Loucy (cell line): ENCODE measurements around the gene PAX5.

ENCODE experiments used
- H2AFZ ChIP-seq: fragments of 200-600 bp; sonication (generic); 2 replicates; pipeline ENCODE4 v1.6.0; 2016; ENCODE audit warnings: antibody characterized with exemption, mild to moderate bottlenecking, low read length, moderate library complexity
- H3F3A ChIP-seq: fragments of 200-600 bp; 2 replicates; pipeline ENCODE4 v1.6.0; 2016; ENCODE audit warnings: antibody characterized with exemption, low read depth, mild to moderate bottlenecking
- H3K27me3 ChIP-seq: fragments of 200-600 bp; sonication (generic); 2 replicates; pipeline ENCODE4 v1.6.1; 2014; ENCODE audit warnings: low read length, mild to moderate bottlenecking; ENCODE audit not compliant: insufficient read depth, poor library complexity, severe bottlenecking
- H3K36me3 ChIP-seq: fragments of 200-600 bp; sonication (generic); 2 replicates; pipeline ENCODE4 v1.6.1; 2016; ENCODE audit warnings: low read length; ENCODE audit not compliant: insufficient read depth
- H3K4me1 ChIP-seq: fragments of 200-600 bp; sonication (generic); 2 replicates; pipeline ENCODE4 v1.5.1; 2014; ENCODE audit warnings: low read length, mild to moderate bottlenecking; ENCODE audit not compliant: insufficient read depth, poor library complexity, severe bottlenecking
- H3K4me2 ChIP-seq: fragments of 200-600 bp; sonication (generic); 2 replicates; pipeline ENCODE4 v1.6.0; 2014; ENCODE audit warnings: antibody characterized with exemption, low read length, low read depth, mild to moderate bottlenecking; ENCODE audit not compliant: poor library complexity, severe bottlenecking
- H3K4me3 ChIP-seq: fragments of 200-600 bp; sonication (generic); 2 replicates; pipeline ENCODE4 v1.5.1; 2014; ENCODE audit warnings: low read length, mild to moderate bottlenecking, mixed read lengths; ENCODE audit not compliant: poor library complexity, severe bottlenecking
- H3K79me2 ChIP-seq: fragments of 200-600 bp; sonication (generic); 2 replicates; pipeline ENCODE4 v1.6.1; 2014; ENCODE audit warnings: low read length; ENCODE audit not compliant: insufficient read depth
- H3K9ac ChIP-seq: fragments of 200-600 bp; sonication (generic); 2 replicates; pipeline ENCODE4 v1.6.0; 2014; ENCODE audit warnings: mild to moderate bottlenecking, low read depth, low read length, moderate library complexity; ENCODE audit not compliant: poor library complexity, severe bottlenecking
- H3K9me2 ChIP-seq: fragments of 200-600 bp; sonication (generic); replicated peaks from 2 replicates; pipeline ENCODE4 v1.6.1; 2016; ENCODE audit warnings: low read depth, low read length, mixed read lengths
- H3K9me3 ChIP-seq: fragments of 200-600 bp; sonication (generic); 2 replicates; pipeline ENCODE4 v1.6.1; 2014; ENCODE audit warnings: mild to moderate bottlenecking, antibody characterized with exemption, low read length, low read depth; ENCODE audit not compliant: insufficient read depth
- H4K20me1 ChIP-seq: fragments of 200-600 bp; sonication (generic); 2 replicates; pipeline ENCODE4 v1.6.0; 2014; ENCODE audit warnings: antibody characterized with exemption, low read length, mild to moderate bottlenecking; ENCODE audit not compliant: insufficient read depth, poor library complexity, severe bottlenecking
- CTCF ChIP-seq: fragments of 200-600 bp; sonication (generic); conservative IDR thresholded peaks from 2 replicates; pipeline ENCODE4 v1.5.1; 2014; ENCODE audit warnings: mild to moderate bottlenecking, antibody characterized with exemption, low read length
- EZH2phosphoT487 ChIP-seq: fragments of 200-600 bp; IDR thresholded peaks from 2 replicates; pipeline ENCODE4 v1.6.1; 2018; ENCODE audit warnings: antibody characterized with exemption, mild to moderate bottlenecking, moderate library complexity, borderline replicate concordance

PAX5 gene

GRCh38 chr9:37037503-37038301 lies 3.6 kb upstream of the PAX5 start:
- H3K9me2 ChIP-seq = no peaks in the 10 kb centered on the region
- H4K20me1 ChIP-seq = no peaks in the 10 kb centered on the region
- H3K9me3 ChIP-seq = no peaks in the 10 kb centered on the region
- no peaks in the 10 kb centered on the region for H3K79me2 ChIP-seq
- no peaks in the 10 kb centered on the region for H3F3A ChIP-seq
- peak overlapping the region; percentile 75 for H3K4me2 ChIP-seq
- TF ChIP-seq EZH2phosphoT487 (no peak), CTCF (no peak)
- no peaks in the 10 kb centered on the region for H3K36me3 ChIP-seq
- peak overlapping the region; percentile 79 for H3K9ac ChIP-seq
- no peaks in the 10 kb centered on the region for H3K27me3 ChIP-seq
- H2AFZ ChIP-seq = peak overlapping the region; percentile 99; the same call in 1 of the 2 replicates
- H3K4me1 ChIP-seq = peaks cover 29% of the 10 kb centered on the region
- H3K4me3 ChIP-seq = peak overlapping the region; percentile 86

GRCh38 chr9:37036776-37037502 lies 2.9 kb upstream of the PAX5 start:
- Histone ChIP-seq H3K9ac (peak overlapping the region; percentile 79), H3F3A (no peaks in the 10 kb centered on the region), H3K4me3 (peak overlapping the region; percentile 86), H3K9me3 (no peaks in the 10 kb centered on the region), H3K9me2 (no peaks in the 10 kb centered on the region), H3K79me2 (no peaks in the 10 kb centered on the region), H4K20me1 (no peaks in the 10 kb centered on the region), H3K4me2 (peak overlapping the region; percentile 75), H3K36me3 (no peaks in the 10 kb centered on the region), H2AFZ (peak overlapping the region; percentile 99), H3K4me1 (peaks cover 29% of the 10 kb centered on the region), H3K27me3 (no peaks in the 10 kb centered on the region)
- TF ChIP-seq CTCF = no peak
- no peak for TF ChIP-seq EZH2phosphoT487

DNA sequence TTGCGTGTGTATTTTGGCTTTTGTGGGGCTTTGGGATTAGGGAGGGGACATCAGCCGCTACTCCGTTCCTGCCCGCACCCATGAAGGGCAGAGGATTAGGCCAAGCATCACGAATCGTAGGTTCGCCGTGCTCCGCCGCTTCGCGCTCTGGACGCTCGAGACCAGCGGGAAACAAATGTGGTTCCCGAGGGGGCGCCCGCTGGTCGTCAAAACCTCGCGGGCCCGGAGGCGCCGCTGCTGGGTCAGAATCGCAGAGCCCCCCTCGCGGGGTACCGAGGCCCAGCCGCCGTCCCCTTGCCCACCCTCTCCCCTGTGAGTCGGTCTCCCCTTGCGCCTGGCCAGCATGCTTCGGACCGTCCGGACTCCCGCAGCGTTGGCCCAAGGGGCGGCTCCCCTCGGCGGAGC lies 2.3 kb upstream of the PAX5 start:
- Histone ChIP-seq H3K4me2 (peak overlapping the region; percentile 75), H3K4me3 (peak overlapping the region; percentile 86), H3K27me3 (no peaks in the 10 kb centered on the region)

More for the DNA sequence above, 2.3 kb upstream of the PAX5 start:
- no peaks in the 10 kb centered on the region for H3K9me2 ChIP-seq
- H3K4me1 ChIP-seq = peaks cover 29% of the 10 kb centered on the region
- TF ChIP-seq EZH2phosphoT487 (no peak), CTCF (peak; percentile 26)
- no peaks in the 10 kb centered on the region for H4K20me1 ChIP-seq
- H2AFZ ChIP-seq = peak overlapping the region; percentile 99
- peak overlapping the region; percentile 79 for H3K9ac ChIP-seq
- no peaks in the 10 kb centered on the region for H3F3A ChIP-seq
- no peaks in the 10 kb centered on the region for H3K36me3 ChIP-seq
- no peaks in the 10 kb centered on the region for H3K79me2 ChIP-seq
- H3K9me3 ChIP-seq = no peaks in the 10 kb centered on the region
